Stimulated activated naive CD4-positive, alpha-beta T cell (primary cell): Measurements from ENCODE around the gene CBLB.
A peak's percentile ranks its signal among the peaks of the same experiment; 100 is the strongest.

Experiments
- DNase-seq, 6 experiments: peaks; one replicate each; lab custom pipeline; 2025; lab: John Stamatoyannopoulos, UW

Gene CBLB

GRCh38 chr3:105869861-105870755 lies 1.3 kb upstream of the CBLB start:
- DNase-seq, result no peak

GRCh38 chr3:105869531-105869833 lies 670 bp upstream of the CBLB start:
- no peak for DNase-seq

- DNase-seq, result peak in 1 of 6 experiments; percentile 53
Measured at GRCh38 chr3:105868431-105868741, 426 bp downstream of the CBLB start.

GRCh38 chr3:105867712-105868430 lies 941 bp downstream of the CBLB start:
- peak in 3 of 6 experiments; percentile 12 to 55 (median 31) for DNase-seq

- peak in 5 of 6 experiments; percentile 4 to 39 (median 12) for DNase-seq
Measured at GRCh38 chr3:105866656-105867653, 1.9 kb downstream of the CBLB start.

- DNase-seq, result no peak
Measured at GRCh38 chr3:105865867-105866350, 2.9 kb downstream of the CBLB start.

GRCh38 chr3:105865016-105865623 lies 3.7 kb downstream of the CBLB start:
- DNase-seq, result no peak

- no peak for DNase-seq
Measured at GRCh38 chr3:105864212-105864611, 4.6 kb downstream of the CBLB start.

- no peak for DNase-seq
Measured at GRCh38 chr3:105863608-105864007, 5.2 kb downstream of the CBLB start.

- no peak for DNase-seq
Measured at GRCh38 chr3:105862217-105862616, 6.6 kb downstream of the CBLB start.

- no peak for DNase-seq
Measured at GRCh38 chr3:105860641-105861040, 8.2 kb downstream of the CBLB start.

GRCh38 chr3:105858017-105858416 lies 10.8 kb downstream of the CBLB start:
- DNase-seq, result no peak

GRCh38 chr3:105857601-105858000 lies 11.2 kb downstream of the CBLB start:
- no peak for DNase-seq

GRCh38 chr3:105856605-105857004 lies 12.2 kb downstream of the CBLB start:
- DNase-seq, result no peak

GRCh38 chr3:105853801-105854432 lies 14.9 kb downstream of the CBLB start:
- DNase-seq, result no peak

- DNase-seq, result no peak
Measured at GRCh38 chr3:105851582-105851981, 17.2 kb downstream of the CBLB start.

GRCh38 chr3:105851176-105851575 lies 17.6 kb downstream of the CBLB start:
- no peak for DNase-seq

GRCh38 chr3:105850593-105850992 lies 18.2 kb downstream of the CBLB start:
- DNase-seq, result no peak

- DNase-seq, result no peak
Measured at GRCh38 chr3:105848821-105849220, 20.0 kb downstream of the CBLB start.

- DNase-seq, result no peak
Measured at GRCh38 chr3:105847865-105848264, 20.9 kb downstream of the CBLB start.

- no peak for DNase-seq
Measured at GRCh38 chr3:105847452-105847851, 21.4 kb downstream of the CBLB start.
